NT2/D1 (cell line): ENCODE measurements around the gene BPIFB2.

Source experiments
- DNase-seq: peaks from one replicate; pipeline ENCODE4 v3.0.0-alpha.2; 2011; ENCODE audit warnings: low read depth, low spot score
- H3K27me3 ChIP-seq: 2 replicates; pipeline ENCODE4 v1.6.0; 2011; ENCODE audit warnings: mild to moderate bottlenecking; ENCODE audit not compliant: insufficient read length, insufficient read depth
- H3K36me3 ChIP-seq: 2 replicates; pipeline ENCODE4 v1.6.1; 2011; ENCODE audit warnings: mild to moderate bottlenecking, low read length, mixed read lengths; ENCODE audit not compliant: insufficient read depth, insufficient read length
- H3K4me1 ChIP-seq: 2 replicates; pipeline ENCODE4 v1.5.1; 2011; ENCODE audit not compliant: insufficient read depth, insufficient read length
- H3K4me3 ChIP-seq: 2 replicates; pipeline ENCODE4 v1.5.1; 2011; ENCODE audit warnings: low read depth; ENCODE audit not compliant: insufficient read length
- H3K9ac ChIP-seq: 2 replicates; pipeline ENCODE4 v1.6.0; 2011; ENCODE audit warnings: low read depth; ENCODE audit not compliant: insufficient read length
- H3K9me3 ChIP-seq: 2 replicates; pipeline ENCODE4 v1.5.1; 2011; ENCODE audit warnings: mild to moderate bottlenecking, low read length; ENCODE audit not compliant: insufficient read depth
- SUZ12 ChIP-seq: IDR thresholded peaks from 2 replicates; pipeline ENCODE4 v1.6.1; 2011; ENCODE audit not compliant: insufficient read length, insufficient read depth; ENCODE audit errors: extremely low read depth
- YY1 ChIP-seq: IDR thresholded peaks from 2 replicates; pipeline ENCODE4 v1.6.1; 2011; ENCODE audit not compliant: insufficient read length, insufficient read depth
- ZNF274 ChIP-seq: IDR thresholded peaks from 2 replicates; pipeline ENCODE4 v1.6.1; 2011; ENCODE audit warnings: mild to moderate bottlenecking, low read depth, low read length

The BPIFB2 gene

DNA sequence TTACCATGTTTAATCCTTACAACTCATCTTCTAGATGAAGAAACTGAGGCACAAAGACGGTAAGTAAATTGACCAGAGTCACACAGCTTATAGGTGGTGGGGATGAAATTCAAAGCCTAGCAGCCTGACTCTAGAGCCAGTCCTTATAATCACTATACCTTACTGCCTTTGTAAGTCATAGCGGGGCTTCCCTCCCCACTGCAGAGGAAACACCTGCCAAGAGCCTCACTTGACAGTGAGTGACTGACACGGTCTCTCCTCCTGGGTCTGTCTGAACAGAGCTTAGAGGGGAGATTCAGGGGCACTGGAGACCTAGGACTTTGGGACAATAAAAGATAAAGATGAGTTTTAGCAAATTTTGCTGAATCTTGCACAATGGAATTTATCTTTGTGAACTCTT lies 16.1 kb upstream of the BPIFB2 start:
- no peak for DNase-seq
- Histone ChIP-seq H3K27me3 (no peaks in the 10 kb centered on the region), H3K9me3 (peaks cover 14% of the 10 kb centered on the region; the same call in 1 of the 2 replicates), H3K9ac (no peak overlapping the region), H3K4me1 (peaks cover 2% of the 10 kb centered on the region), H3K36me3 (no peaks in the 10 kb centered on the region), H3K4me3 (no peak overlapping the region)
- TF ChIP-seq ZNF274 (no peak), YY1 (no peak), SUZ12 (no peak)

DNA sequence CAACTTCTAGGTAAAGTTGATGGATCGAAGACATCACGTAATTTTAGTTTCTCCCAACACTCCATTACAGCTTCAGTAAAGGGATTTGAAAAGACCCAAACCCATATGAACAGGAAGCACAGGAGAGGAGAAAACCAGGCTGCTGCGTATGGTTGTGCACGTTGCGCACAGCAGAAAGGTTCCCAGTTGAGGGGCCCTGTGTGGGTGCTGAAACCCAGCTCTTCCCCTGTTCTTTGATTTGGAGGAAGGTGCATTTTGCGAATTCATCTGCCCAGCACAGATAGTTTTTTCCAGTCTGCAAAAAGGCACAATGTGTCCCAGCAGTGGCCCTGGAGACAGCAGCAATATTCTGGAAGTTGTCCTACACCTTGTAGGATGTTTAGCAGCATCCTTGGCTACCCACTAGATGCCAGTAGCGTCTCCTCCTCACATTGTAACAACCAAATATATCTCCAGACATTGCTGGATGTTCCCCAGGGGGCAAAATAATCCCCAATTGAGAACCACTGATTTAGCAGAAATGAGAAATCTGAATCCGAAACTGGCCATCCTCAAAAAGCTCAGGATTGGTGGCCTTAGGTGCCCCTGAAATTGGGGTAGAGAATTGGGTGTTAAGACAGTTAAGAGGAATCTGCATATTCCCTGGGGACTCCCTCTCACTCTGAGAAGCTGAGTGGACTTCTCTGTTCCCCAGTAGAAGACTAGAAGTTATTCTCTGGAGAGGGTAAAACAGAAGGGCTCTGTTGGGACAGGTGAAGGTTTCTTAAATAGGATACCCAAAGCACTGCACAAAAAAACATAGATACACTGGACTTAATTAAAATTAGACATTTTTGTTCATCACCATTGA lies 15.5 kb upstream of the BPIFB2 start:
- H3K9me3 ChIP-seq, result peaks cover 14% of the 10 kb centered on the region; the same call in 1 of the 2 replicates
- H3K36me3 ChIP-seq, result no peaks in the 10 kb centered on the region
- H3K27me3 ChIP-seq, result no peaks in the 10 kb centered on the region
- no peak overlapping the region for H3K4me3 ChIP-seq
- TF ChIP-seq SUZ12, result no peak
- TF ChIP-seq YY1, result no peak
- no peak for TF ChIP-seq ZNF274
- DNase-seq, result no peak
- H3K9ac ChIP-seq, result no peak overlapping the region
- H3K4me1 ChIP-seq, result no peaks in the 10 kb centered on the region

DNA sequence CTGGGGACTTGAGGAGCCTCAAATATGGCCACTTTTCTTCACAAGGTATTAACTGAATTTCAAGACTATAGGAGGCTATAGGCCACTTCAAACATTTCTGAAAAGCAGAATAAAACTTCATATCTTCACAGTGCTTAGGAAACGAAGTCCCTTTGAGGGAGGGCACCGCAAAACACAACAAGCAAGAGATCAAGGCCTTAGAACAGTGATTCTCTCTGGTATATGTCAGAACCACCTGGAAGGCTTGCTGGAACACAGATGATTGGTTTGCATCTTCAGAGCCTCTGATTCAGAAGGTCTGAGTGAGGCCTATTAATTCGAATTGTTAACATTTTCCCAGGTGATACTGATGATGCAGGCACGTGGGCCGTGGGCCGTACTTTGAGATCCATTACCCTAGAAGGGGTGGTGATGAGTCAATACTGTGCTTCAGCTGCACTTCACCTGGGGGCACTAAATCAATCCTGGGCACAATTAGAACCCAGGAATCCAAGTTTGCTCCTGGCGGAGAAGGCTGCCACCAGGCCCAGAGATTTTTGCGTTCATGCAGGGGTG lies 13.9 kb upstream of the BPIFB2 start:
- no peaks in the 10 kb centered on the region for H3K36me3 ChIP-seq
- H3K27me3 ChIP-seq, result no peaks in the 10 kb centered on the region
- peaks cover 14% of the 10 kb centered on the region; the same call in 1 of the 2 replicates for H3K9me3 ChIP-seq
- no peaks in the 10 kb centered on the region for H3K4me1 ChIP-seq
- H3K4me3 ChIP-seq, result no peak overlapping the region
- TF ChIP-seq SUZ12 (no peak), ZNF274 (no peak), YY1 (no peak)
- no peak overlapping the region for H3K9ac ChIP-seq
- DNase-seq, result no peak

DNA sequence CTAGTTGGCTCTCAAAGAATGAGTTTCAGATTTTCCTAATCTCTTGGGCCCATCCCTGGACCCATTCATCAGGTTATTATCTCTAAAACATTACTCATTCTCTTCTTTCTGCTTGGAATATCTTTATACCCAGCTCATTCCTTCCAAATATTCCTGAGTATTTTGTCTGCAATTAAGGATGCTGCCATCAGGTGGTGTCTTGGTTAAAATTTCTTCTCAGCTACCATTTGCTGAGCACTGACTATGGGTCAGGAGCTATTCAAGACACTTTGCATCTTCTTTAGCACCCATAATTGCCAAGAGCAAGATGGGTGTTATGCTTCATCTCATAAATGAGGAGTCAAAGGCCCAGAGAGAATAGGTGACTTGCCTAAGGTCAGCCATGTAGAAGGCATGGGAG lies 11.7 kb upstream of the BPIFB2 start:
- no peak for DNase-seq
- Histone ChIP-seq H3K27me3 (no peaks in the 10 kb centered on the region), H3K36me3 (no peaks in the 10 kb centered on the region), H3K4me1 (peaks cover 4% of the 10 kb centered on the region), H3K4me3 (no peak overlapping the region), H3K9me3 (peaks cover 14% of the 10 kb centered on the region; the same call in 1 of the 2 replicates), H3K9ac (no peak overlapping the region)
- no peak for TF ChIP-seq ZNF274

DNA sequence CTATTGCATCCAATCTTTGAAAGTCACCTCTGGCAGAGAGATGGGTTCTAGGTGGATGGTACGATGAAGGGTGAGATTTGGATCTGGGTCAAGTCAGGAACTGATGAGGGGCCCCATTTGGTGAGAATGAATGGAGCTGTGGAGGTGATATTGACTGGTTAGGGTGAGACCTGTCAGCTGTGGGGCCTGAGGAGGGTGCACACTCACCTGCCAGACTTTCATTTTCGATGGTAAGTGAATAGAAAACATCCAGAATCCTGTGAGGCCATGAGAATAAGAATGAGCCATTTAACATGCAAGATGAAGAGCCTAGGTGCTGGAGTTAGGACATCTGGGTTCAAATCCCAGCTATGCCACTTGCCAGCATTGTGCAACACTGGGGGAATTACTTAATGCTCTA lies 10.1 kb upstream of the BPIFB2 start:
- Histone ChIP-seq H3K9me3 (peaks cover 14% of the 10 kb centered on the region; the same call in 1 of the 2 replicates), H3K4me1 (peaks cover 7% of the 10 kb centered on the region), H3K9ac (no peak overlapping the region), H3K4me3 (no peak overlapping the region), H3K27me3 (no peaks in the 10 kb centered on the region), H3K36me3 (no peaks in the 10 kb centered on the region)
- TF ChIP-seq SUZ12 (no peak), ZNF274 (no peak), YY1 (no peak)
- no peak for DNase-seq

DNA sequence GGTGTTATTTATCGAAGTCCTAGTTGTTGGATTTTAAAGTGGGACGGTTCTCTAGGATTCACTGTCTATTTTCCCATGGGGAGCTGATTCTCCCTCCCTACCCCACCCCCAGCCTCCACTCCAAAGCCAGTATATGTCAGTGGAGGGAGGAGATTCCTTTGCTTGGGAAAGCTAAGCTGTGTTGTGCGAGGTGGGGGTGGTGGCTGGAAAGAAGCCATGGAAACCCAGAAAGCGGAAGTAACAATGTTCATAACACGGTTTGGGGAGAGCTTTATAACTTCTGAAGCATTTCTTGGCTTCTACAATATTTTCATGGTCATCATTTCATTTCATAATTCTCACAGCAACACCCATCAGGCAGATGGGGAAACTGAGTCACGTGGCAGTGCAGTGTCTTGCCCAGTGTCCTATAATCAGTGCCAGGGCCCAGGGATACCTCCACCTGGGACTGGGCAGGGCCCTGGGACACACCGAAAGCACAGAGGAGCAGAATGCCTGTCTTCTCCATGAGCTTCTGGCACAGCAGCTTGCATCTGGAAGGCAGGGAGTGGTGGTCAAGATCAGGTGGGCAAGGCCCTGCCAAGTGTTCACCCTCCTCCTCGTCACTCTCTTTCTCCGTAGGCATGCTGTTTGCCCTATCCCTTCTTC lies 7.8 kb upstream of the BPIFB2 start:
- TF ChIP-seq ZNF274 (no peak), YY1 (no peak)
- H3K9me3 ChIP-seq, result peaks cover 11% of the 10 kb centered on the region; the same call in 1 of the 2 replicates
- H3K4me1 ChIP-seq, result peaks cover 7% of the 10 kb centered on the region
- H3K4me3 ChIP-seq, result no peak overlapping the region
- no peaks in the 10 kb centered on the region for H3K36me3 ChIP-seq
- no peaks in the 10 kb centered on the region for H3K27me3 ChIP-seq
- H3K9ac ChIP-seq, result no peak overlapping the region
- no peak for DNase-seq

DNA sequence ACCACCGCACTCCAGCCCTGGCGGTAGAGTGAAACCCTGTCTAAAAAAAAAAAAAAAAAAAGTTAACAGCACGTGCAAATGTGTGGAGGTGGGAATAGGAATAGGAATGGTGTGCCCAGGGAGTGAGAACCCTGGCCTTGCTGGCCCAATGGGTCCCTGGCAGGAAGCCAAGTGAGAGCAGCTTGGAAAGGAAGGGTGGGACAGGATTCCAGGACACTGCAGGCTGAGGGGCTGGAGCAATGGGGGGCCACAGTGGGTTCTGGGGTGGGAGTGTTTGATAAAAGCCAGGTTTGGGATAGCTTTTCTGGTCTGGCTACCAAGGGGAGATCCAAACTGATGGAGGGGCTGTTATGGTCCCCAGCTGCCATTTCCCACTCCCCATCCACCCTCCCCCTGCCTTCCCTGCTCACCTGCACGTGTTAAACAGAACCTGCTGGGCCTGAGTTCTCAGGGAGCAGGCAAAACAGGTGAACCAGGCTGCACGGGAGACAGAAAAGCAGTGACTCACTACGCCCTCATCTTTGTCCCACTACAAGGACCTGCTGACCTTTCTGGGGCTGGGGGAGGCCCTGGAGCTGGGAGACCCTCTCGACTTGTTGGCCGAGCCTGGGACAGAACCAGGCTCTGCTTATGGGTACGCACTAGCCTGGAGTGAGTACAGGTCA lies 6.6 kb upstream of the BPIFB2 start:
- H3K9me3 ChIP-seq, result peaks cover 10% of the 10 kb centered on the region
- no peak for TF ChIP-seq SUZ12
- TF ChIP-seq YY1, result no peak
- TF ChIP-seq ZNF274, result no peak

More for the DNA sequence above, 6.6 kb upstream of the BPIFB2 start:
- Histone ChIP-seq H3K4me1 (peaks cover 7% of the 10 kb centered on the region), H3K36me3 (no peaks in the 10 kb centered on the region), H3K4me3 (no peak overlapping the region), H3K27me3 (no peaks in the 10 kb centered on the region), H3K9ac (no peak overlapping the region)
- DNase-seq, result no peak
